PC-9 (cell line): ENCODE measurements around the gene CDC42EP3. TPM values are rescaled to one million over a fixed set of nuclear protein-coding genes. Genes with fewer than 3 reads are reported as not detected.

Experiments
- BruUV-seq: library from RNA; stranded (reverse); fragments of 400-500 nt; replicated peaks from 2 replicates; lab custom pipeline; 2021; lab: Mats Ljungman, UMichigan
- CTCF ChIA-PET: fragments of 300-600 bp; sonication (Branson Sonifier 250); formaldehyde crosslinking; loops from one replicate; lab custom pipeline; 2022; ENCODE audit warnings: antibody characterized with exemption; lab: Charles Lee
- POLR2A ChIA-PET: fragments of 300-600 bp; sonication (Branson Sonifier 250); formaldehyde crosslinking; loops from one replicate; lab custom pipeline; 2022; ENCODE audit warnings: antibody characterized with exemption; ENCODE audit not compliant: unreplicated experiment; lab: Charles Lee
- DNase-seq, 2 experiments: peaks; one replicate each; pipeline versions ENCODE4 v3.0.0 to v3.0.0-alpha.2; 2015 to 2022; ENCODE audit warnings: mixed read lengths in 1 of 2
- H2AFZ ChIP-seq: fragments of 200-600 bp; sonication (generic); 2 replicates; pipeline ENCODE4 v1.8.1; 2017; ENCODE audit warnings: antibody characterized with exemption
- H3F3A ChIP-seq: fragments of 200-600 bp; sonication (generic); 2 replicates; pipeline ENCODE4 v1.8.1; 2017; ENCODE audit warnings: antibody characterized with exemption, mild to moderate bottlenecking, low read depth; ENCODE audit not compliant: insufficient read depth
- H3K27ac ChIP-seq: fragments of 200-600 bp; sonication (generic); 2 replicates; pipeline ENCODE4 v1.6.1; 2016; ENCODE audit warnings: mixed run types
- H3K27me3 ChIP-seq: fragments of 200-600 bp; sonication (generic); 2 replicates; pipeline ENCODE4 v1.6.1; 2016; ENCODE audit warnings: low read depth, mixed run types; ENCODE audit not compliant: insufficient read depth
- H3K36me3 ChIP-seq: fragments of 200-600 bp; sonication (generic); 2 replicates; pipeline ENCODE4 v1.6.1; 2016; ENCODE audit warnings: low read depth, mixed run types
- H3K4me1 ChIP-seq: fragments of 200-600 bp; sonication (generic); replicated peaks from 2 replicates; pipeline ENCODE4 v1.6.1; 2016; ENCODE audit warnings: mixed run types; ENCODE audit not compliant: insufficient read depth
- H3K4me2 ChIP-seq: fragments of 200-600 bp; sonication (generic); 2 replicates; pipeline ENCODE4 v1.6.1; 2017; ENCODE audit warnings: mixed run types
- H3K4me3 ChIP-seq: fragments of 200-600 bp; sonication (generic); 2 replicates; pipeline ENCODE4 v1.6.1; 2016; ENCODE audit warnings: mixed run types
- H3K79me2 ChIP-seq: fragments of 200-600 bp; sonication (generic); 2 replicates; pipeline ENCODE4 v1.6.1; 2017; ENCODE audit warnings: low read depth, mixed run types
- H3K9me2 ChIP-seq: fragments of 200-600 bp; sonication (generic); 2 replicates; pipeline ENCODE4 v1.8.1; 2017; ENCODE audit warnings: mild to moderate bottlenecking; ENCODE audit not compliant: insufficient read depth
- H3K9me3 ChIP-seq: fragments of 200-600 bp; sonication (generic); 2 replicates; pipeline ENCODE4 v1.8.1; 2016; ENCODE audit warnings: low read depth; ENCODE audit not compliant: insufficient read depth
- H4K20me1 ChIP-seq: fragments of 200-600 bp; sonication (generic); 2 replicates; pipeline ENCODE4 v1.8.1; 2017; ENCODE audit not compliant: insufficient read depth
- EZH2 ChIP-seq: fragments of 200-600 bp; sonication (generic); IDR thresholded peaks from 2 replicates; pipeline ENCODE4 v1.8.0; 2017; ENCODE audit warnings: antibody characterized with exemption, low read depth
- intact Hi-C: fragments of 100-400 bp; cut with micrococcal nuclease; formaldehyde crosslinking; loops from one replicate; pipeline ENCODE4 v1.10.0; 2022; ENCODE audit not compliant: unreplicated experiment
- total RNA-seq: library from RNA; stranded (reverse); gene quantifications from 2 replicates; pipeline ENCODE4 v1.2.3, GENCODE V29; 2021
- TF ChIP-seq, protein P1 (sequence below): fragments of 200-600 bp; sonication (generic); conservative IDR thresholded peaks from 2 replicates; pipeline ENCODE4 v1.6.1; 2017; ENCODE audit warnings: mixed run types, antibody characterized with exemption, mild to moderate bottlenecking, moderate library complexity

CDC42EP3 gene
- total RNA-seq, 1 experiment from 2014 or later, result 54.1 TPM

DNA sequence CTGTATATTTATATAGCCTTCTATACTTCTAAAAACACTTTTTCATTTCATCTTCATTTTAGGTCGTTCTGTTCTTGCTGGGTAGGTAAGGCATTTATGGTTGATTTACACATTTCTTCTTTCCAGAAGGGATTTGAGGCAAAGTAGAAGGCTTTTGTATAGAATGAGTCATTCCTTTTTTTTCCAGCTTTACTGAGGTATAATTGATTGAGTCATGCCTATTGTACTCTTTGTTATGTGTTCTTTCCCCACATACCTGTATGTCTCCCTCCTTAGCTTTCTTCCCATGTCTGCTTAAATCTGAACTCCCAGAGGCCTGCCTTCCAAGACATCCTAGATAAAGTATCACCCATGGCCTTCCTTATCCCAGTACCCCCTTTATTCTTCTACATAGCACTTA lies 4.8 kb upstream of the CDC42EP3 start:
- DNase-seq, result peak in 1 of 2 experiments; percentile 86
- peaks cover 2% of the 10 kb centered on the region for H3K79me2 ChIP-seq
- H3K9me3 ChIP-seq, result no peaks in the 10 kb centered on the region
- H3K36me3 ChIP-seq, result no peaks in the 10 kb centered on the region
- H3K27me3 ChIP-seq, result no peaks in the 10 kb centered on the region
- POLR2A ChIA-PET, result interaction anchor here (0.6 to 0.8 kb wide), 4 partner anchors 13 to 118 kb away, joined by 3 to 5 read pairs (median 4); no protein-coding TSS in a partner anchor
- H3K27ac ChIP-seq, result no peak overlapping the region
- H3F3A ChIP-seq, result peaks cover 18% of the 10 kb centered on the region
- peaks cover 11% of the 10 kb centered on the region for H3K4me1 ChIP-seq
- CTCF ChIA-PET, result interaction anchor here (1.0 to 1.2 kb wide), 2 partner anchors 13 to 156 kb away, joined by 4 read pairs; no protein-coding TSS in a partner anchor
- BruUV-seq, result no TSS peak
- TF ChIP-seq, protein P1, sequence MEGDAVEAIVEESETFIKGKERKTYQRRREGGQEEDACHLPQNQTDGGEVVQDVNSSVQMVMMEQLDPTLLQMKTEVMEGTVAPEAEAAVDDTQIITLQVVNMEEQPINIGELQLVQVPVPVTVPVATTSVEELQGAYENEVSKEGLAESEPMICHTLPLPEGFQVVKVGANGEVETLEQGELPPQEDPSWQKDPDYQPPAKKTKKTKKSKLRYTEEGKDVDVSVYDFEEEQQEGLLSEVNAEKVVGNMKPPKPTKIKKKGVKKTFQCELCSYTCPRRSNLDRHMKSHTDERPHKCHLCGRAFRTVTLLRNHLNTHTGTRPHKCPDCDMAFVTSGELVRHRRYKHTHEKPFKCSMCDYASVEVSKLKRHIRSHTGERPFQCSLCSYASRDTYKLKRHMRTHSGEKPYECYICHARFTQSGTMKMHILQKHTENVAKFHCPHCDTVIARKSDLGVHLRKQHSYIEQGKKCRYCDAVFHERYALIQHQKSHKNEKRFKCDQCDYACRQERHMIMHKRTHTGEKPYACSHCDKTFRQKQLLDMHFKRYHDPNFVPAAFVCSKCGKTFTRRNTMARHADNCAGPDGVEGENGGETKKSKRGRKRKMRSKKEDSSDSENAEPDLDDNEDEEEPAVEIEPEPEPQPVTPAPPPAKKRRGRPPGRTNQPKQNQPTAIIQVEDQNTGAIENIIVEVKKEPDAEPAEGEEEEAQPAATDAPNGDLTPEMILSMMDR, result no peak
- TF ChIP-seq EZH2, result no peak
- H3K4me3 ChIP-seq, result no peak overlapping the region
- H2AFZ ChIP-seq, result no peak overlapping the region
- H3K9me2 ChIP-seq, result no peaks in the 10 kb centered on the region
- no peaks in the 10 kb centered on the region for H4K20me1 ChIP-seq
- H3K4me2 ChIP-seq, result 0 out of 2 replicates have a peak overlapping the region, but pooled peaks have one; percentile 1
- intact Hi-C loops, result no loop called here

DNA sequence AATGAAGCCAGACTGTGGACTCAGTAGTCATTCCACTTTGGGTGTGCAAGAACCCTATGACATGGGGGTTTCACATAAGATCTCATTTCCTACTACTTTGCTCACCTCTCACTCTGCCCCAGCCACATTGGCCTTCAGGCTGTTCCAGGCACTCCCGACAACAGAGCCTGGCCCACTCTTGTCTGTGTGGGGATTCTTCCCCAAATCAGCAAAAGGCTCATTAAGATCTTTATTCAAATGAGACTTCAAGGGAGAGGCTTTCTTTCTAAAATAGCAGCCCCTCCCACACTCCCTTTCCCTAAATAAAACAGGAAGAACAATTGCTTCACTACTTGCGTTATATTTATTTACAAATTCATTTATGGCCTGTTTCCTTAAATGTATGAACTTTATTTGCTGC lies 3.5 kb upstream of the CDC42EP3 start:
- H3K79me2 ChIP-seq, result peaks cover 15% of the 10 kb centered on the region
- no peak for DNase-seq
- H3K9me2 ChIP-seq, result no peaks in the 10 kb centered on the region
- peaks cover 18% of the 10 kb centered on the region for H3F3A ChIP-seq
- no peaks in the 10 kb centered on the region for H3K9me3 ChIP-seq
- H2AFZ ChIP-seq, result no peak overlapping the region
- H3K27ac ChIP-seq, result no peak overlapping the region
- no peaks in the 10 kb centered on the region for H3K36me3 ChIP-seq
- no peak overlapping the region for H3K4me3 ChIP-seq
- no peak overlapping the region for H3K4me2 ChIP-seq
- peaks cover 10% of the 10 kb centered on the region; the same call in 1 of the 2 replicates for H4K20me1 ChIP-seq
- no TSS peak for BruUV-seq
- POLR2A ChIA-PET, result no interaction called here
- TF ChIP-seq EZH2, result no peak
- TF ChIP-seq, protein P1, result no peak
- intact Hi-C loops, result loop anchor here (5.0 kb wide), 2 partner anchors 88 to 202 kb away; no protein-coding TSS in a partner anchor
- H3K4me1 ChIP-seq, result peaks cover 17% of the 10 kb centered on the region
- no peaks in the 10 kb centered on the region for H3K27me3 ChIP-seq
- CTCF ChIA-PET, result interaction anchor here (1.0 kb wide), 1 partner anchor 14 kb away, joined by 4 read pairs; no protein-coding TSS in a partner anchor

DNA sequence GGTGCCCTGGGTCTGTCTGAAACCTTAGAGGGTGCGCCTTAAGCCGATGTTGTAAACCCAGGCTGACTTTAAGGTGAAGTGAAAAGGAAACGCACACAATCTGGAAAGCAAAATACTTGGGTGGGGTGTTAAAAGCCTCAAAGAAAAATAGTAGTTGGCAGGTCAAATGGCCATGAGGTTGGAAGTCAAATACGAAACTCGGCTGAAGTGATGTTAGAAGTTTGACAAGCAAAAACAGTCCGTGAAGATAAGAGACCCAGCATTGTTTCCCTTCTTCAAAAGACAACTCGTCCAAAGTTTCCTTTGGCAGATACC lies 1.4 kb upstream of the CDC42EP3 start:
- peak overlapping the region; percentile 90 for H3K27ac ChIP-seq
- peak overlapping the region; percentile 77 for H2AFZ ChIP-seq
- intact Hi-C loops, result loop anchor here (1.0 to 5.0 kb wide), 9 partner anchors 16 to 204 kb away; no protein-coding TSS in a partner anchor
- peaks cover 36% of the 10 kb centered on the region for H3K79me2 ChIP-seq
- peaks cover 18% of the 10 kb centered on the region for H3F3A ChIP-seq
- peak overlapping the region; percentile 79 for H3K4me3 ChIP-seq
- DNase-seq, result no peak
- TSS peak; percentile 83 for BruUV-seq
- ChIA-PET POLR2A (no interaction called here), CTCF (interaction anchor here (0.6 to 1.1 kb wide), 3 partner anchors 19 to 204 kb away, joined by 3 to 9 read pairs (median 3); no protein-coding TSS in a partner anchor)
- no peaks in the 10 kb centered on the region for H3K27me3 ChIP-seq
- H3K4me2 ChIP-seq, result peak overlapping the region; percentile 88
- H3K9me2 ChIP-seq, result no peaks in the 10 kb centered on the region
- TF ChIP-seq EZH2, result no peak
- TF ChIP-seq, protein P1, result no peak
- peaks cover 38% of the 10 kb centered on the region for H3K4me1 ChIP-seq
- peaks cover 28% of the 10 kb centered on the region for H4K20me1 ChIP-seq
- peaks cover 8% of the 10 kb centered on the region; the same call in 1 of the 2 replicates for H3K36me3 ChIP-seq
- H3K9me3 ChIP-seq, result no peaks in the 10 kb centered on the region
